HFF-Myc (cell line): Measurements from ENCODE around the gene CDH13.

Source experiments
- DNase-seq: peaks from one replicate; pipeline ENCODE4 v3.0.0-alpha.2; 2011; ENCODE audit warnings: low read depth; ENCODE audit errors: extremely low read depth
- H3K4me3 ChIP-seq: replicated peaks from 2 replicates; pipeline ENCODE4 v1.5.1; 2011; ENCODE audit warnings: low read depth, mild to moderate bottlenecking, control low read depth, low read length
- TF ChIP-seq, protein P1 (sequence below): IDR thresholded peaks from 2 replicates; pipeline ENCODE4 v1.5.1; 2012; ENCODE audit warnings: mild to moderate bottlenecking, low read depth, low read length, control low read depth; ENCODE audit errors: missing control alignments

CDH13 gene

DNA sequence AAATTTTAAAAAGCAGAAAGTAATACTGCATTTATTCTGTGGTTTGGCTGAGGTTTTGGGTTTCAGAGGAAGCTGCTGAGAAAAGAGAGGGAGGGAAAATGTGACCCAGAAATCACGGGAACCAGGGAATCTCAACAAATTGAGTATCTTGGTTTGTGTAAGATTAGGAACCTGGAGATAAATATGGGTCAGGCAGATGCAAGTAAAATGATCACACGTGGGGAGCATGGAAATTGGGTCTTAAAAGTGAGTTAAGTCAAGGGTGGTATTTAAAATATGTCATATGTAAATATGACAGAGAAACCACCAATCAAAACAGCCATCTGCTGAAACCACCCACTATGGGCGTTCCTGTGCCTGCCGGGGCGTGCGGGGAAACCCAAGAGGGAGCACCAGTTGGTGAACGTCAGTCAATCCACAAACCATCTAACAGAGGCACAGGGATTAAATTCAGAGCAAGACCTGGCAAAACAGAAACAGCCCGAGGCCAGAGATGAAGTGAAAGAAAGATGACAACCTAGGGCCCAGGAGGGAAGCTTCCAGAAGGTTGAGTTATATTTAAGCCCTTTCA, 33.4 kb downstream of the CDH13 start:
- TF ChIP-seq, protein P1, sequence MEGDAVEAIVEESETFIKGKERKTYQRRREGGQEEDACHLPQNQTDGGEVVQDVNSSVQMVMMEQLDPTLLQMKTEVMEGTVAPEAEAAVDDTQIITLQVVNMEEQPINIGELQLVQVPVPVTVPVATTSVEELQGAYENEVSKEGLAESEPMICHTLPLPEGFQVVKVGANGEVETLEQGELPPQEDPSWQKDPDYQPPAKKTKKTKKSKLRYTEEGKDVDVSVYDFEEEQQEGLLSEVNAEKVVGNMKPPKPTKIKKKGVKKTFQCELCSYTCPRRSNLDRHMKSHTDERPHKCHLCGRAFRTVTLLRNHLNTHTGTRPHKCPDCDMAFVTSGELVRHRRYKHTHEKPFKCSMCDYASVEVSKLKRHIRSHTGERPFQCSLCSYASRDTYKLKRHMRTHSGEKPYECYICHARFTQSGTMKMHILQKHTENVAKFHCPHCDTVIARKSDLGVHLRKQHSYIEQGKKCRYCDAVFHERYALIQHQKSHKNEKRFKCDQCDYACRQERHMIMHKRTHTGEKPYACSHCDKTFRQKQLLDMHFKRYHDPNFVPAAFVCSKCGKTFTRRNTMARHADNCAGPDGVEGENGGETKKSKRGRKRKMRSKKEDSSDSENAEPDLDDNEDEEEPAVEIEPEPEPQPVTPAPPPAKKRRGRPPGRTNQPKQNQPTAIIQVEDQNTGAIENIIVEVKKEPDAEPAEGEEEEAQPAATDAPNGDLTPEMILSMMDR = no peak
- no peak overlapping the region for H3K4me3 ChIP-seq
- DNase-seq = no peak

DNA sequence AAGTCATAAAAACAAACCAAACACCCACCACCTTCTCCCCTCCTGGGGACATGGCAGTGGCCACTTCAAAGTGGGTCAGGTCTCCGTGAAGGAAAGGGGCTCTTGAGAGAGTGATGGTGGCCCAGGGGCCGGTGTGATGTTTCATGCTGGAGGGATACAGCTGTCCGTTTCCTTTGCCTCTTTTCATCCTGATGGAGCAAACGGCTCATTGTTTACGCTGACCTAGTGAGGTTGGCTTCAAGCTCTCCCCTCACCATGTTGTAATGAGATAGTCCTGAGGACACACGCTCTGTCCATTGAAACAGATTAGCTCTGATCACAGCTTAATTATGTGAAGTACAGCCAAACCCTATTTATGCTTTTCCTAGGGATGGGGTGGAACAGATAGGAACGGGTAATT, 34.2 kb downstream of the CDH13 start:
- TF ChIP-seq, protein P1 = no peak

DNA sequence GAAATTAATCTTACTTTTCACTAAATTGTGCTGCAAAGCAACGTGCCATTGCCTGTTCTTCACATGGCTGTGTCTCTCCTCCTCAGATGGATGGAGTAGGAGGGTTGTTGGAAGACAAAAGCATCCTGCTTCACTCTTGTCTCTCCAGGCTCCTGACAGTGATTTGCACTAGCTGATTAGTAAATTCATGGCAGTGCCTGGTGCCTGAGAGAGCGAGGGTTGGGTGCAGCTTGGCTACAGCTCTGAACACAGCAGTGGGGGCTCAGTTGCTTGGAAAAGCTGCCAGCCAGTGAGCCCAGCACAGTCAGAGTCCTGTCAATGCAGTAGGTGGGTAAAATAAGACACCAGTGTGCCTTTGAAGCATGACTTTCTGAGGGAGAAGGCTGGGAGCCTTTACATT, 37.4 kb downstream of the CDH13 start:
- no peak for DNase-seq
- H3K4me3 ChIP-seq = no peak overlapping the region
- TF ChIP-seq, protein P1 = no peak

More for the DNA sequence above, 34.2 kb downstream of the CDH13 start:
- DNase-seq = no peak
- H3K4me3 ChIP-seq = no peak overlapping the region

DNA sequence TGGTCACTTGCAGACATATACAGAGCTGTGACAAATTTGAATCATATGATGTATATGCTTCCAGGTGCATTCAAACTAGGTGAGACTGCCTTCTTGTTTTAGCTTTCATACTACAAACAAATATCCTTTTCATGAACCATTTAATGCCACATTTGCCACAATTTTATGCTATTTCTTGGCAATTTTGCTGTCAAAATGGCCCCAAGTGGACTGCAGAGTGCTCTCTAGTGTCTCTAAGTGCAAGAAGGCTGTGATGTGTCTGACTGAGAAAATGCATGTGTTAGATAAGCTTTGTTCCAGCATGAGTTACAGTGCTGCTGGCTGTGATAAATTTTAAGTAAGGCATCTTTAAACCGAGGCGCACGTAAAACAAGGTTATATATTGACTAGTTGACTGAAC, 38.3 kb downstream of the CDH13 start:
- TF ChIP-seq, protein P1 = no peak
- no peak overlapping the region for H3K4me3 ChIP-seq
- DNase-seq = no peak

DNA sequence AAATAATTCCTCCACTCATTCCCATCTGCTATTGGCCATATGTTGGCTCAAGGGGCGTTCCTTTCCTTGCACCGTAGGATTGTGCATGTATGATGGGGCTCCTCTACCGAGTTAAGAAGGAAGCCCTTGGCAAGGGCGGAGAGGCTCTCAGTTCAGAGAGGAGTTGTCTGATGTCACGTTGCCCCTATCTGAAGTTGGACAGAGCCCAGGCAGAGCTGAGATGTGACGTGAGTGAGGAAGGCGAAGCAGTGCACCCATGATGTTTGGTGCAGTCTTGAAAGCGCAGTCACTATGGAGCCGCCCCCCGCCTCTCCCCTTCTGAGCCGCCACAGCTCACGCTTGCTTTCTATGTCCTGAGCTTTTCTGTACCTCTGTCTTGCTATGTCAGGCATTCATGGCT, 40.7 kb downstream of the CDH13 start:
- DNase-seq = no peak
- no peak overlapping the region for H3K4me3 ChIP-seq
- TF ChIP-seq, protein P1 = no peak

DNA sequence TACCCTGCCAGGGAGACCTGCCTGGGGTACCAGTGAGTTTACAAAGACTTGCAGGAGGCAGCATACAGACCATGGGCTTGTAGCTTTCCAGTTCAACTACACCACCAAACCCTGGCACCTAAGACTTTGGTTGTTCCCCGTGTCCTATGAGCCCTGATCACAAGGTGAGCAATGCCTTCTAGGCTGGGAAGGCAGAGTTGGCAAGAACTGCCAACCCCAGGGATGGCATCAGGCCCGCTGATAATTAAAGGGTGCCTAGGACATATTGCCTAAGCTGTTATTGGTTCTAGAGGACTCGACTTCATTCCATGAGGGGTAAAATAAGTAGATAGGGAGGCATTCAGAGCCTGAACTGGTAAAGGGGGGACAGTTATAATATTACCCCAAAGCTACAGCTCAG, 41.3 kb downstream of the CDH13 start:
- no peak overlapping the region for H3K4me3 ChIP-seq
- DNase-seq = no peak
- TF ChIP-seq, protein P1 = no peak

DNA sequence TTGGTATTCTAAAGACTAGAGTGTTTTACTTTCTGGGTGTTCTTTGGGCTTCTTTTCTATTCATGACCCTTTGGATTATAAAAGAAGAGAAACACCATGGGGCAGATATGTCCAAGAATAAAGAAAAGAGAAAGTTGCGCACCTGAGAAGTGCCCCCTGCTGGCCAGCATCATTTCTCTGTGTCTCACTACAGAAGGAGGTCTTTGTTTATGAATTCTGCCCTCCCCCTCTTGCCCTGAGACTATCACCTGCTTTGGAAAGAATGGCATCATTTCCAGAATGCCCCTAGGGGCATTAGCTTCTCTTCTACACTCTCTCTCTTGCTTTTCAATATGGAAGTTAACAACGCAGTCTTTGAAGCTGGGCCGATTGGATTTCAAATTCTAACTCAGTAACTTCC, 45.0 kb downstream of the CDH13 start:
- TF ChIP-seq, protein P1 = peak; percentile 42
- DNase-seq = no peak
- no peak overlapping the region for H3K4me3 ChIP-seq
